Central memory CD4-positive, alpha-beta T cell (primary cell): ENCODE data around the gene C1orf174.

Experiments
- DNase-seq: peaks from one replicate; pipeline ENCODE4 v3.0.0; 2022
- total RNA-seq, 3 experiments: gene quantifications; one replicate each; lab custom pipeline; 2026; lab: John Stamatoyannopoulos, UW

C1orf174 gene
- total RNA-seq: 28.2 to 62.5 (median 41.6) reads per million in 3 experiments

GRCh38 chr1:3900150-3900968 is at the start of gene C1orf174:
C1orf174 (minus strand) TSS chr1:3900272; CDS start chr1:3900186, 86 bp downstream.
- DNase-seq: peak; percentile 97

DNA sequence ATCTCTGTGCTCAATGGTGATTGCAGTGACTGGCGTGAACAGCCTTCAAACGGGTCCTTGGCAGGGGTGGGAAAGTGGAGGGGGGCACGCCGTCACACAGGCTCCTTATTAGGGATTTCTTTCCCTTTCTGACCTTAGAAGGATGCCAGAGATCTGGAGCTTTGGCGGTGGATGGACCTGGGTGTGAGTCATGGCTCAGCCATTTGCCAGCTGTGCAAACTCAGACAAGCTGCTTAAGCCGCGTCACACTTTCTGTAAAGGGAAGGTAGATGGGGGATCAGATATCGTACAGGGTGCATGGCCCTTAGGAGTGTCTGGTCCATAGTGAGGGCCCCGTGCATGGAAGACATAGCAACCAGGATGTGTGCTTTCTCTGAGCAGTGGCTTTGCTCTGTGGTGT is 48.3 kb upstream of the C1orf174 start:
- no peak for DNase-seq

DNA sequence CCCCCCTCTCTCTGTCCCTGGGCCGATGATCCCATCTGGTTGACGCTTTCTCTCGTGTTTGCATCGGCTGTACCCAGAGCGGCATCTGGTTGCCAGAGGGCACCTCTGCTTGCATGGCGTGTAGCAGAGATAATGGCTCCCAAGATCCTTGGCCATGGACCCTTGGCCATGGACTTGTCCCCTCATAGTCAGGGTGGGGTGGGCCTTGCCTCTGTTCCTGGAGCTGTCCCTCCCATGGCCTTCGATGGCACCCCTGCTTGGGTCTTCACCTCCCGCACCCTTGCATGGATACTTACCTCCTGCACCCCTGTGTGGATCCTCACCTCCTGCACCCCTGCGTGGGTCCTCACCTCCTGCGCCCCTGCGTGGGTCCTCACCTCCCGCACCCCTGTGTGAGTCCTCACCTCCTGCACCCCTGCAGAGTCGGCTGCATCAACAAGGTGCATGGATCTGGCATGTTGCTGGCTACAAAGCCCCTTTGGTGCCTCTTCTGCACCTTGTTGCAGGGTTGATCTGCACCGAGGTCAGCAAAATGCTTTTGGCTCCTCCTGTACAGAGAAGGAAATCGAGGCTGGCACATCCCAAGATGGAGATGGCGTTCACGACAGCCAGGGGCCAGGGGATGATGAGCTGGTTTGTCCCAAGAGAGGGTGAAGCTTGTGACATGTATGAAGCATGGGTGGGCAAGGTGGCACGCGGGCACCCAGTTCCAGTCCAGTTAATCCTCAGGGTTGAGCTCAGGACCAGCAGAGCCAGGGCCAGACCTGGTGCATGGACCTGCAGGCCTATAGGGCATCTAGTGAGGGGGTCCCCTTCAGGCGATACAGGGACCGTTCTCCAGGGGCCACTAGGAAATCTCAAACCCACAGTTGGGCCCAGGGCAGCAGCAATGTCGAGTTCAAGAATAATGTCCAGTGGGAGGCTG is 46.1 kb upstream of the C1orf174 start:
- no peak for DNase-seq

GRCh38 chr1:3945222-3945621 is 45.1 kb upstream of the C1orf174 start:
- no peak for DNase-seq

DNA sequence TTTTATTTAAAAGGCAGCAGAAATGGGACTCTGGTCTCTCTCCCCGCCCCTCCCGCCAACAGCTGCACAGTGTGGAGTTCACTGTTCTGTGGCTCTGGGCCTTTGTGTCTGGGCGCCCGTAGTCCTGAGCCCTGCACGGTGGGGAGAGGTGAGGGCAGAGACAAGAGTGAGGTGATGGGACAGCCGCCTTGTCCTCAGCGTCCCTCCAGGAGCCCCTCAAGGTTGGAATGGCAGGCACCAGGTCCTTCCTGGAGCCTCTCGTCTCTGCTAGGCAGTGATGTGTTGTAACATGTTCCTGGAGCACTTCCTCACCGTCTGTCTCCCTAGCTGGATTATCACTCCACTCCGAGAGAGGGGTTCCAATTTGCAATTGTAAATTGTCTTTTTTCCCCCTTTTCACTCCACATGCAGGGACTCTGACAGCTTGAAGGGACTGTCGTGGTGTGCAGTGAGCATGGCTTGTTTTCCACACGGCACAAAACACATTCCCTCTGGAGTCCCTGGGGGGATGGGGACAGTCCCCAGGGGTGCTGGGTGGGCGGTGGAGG is 44.6 kb upstream of the C1orf174 start:
- DNase-seq: no peak

DNA sequence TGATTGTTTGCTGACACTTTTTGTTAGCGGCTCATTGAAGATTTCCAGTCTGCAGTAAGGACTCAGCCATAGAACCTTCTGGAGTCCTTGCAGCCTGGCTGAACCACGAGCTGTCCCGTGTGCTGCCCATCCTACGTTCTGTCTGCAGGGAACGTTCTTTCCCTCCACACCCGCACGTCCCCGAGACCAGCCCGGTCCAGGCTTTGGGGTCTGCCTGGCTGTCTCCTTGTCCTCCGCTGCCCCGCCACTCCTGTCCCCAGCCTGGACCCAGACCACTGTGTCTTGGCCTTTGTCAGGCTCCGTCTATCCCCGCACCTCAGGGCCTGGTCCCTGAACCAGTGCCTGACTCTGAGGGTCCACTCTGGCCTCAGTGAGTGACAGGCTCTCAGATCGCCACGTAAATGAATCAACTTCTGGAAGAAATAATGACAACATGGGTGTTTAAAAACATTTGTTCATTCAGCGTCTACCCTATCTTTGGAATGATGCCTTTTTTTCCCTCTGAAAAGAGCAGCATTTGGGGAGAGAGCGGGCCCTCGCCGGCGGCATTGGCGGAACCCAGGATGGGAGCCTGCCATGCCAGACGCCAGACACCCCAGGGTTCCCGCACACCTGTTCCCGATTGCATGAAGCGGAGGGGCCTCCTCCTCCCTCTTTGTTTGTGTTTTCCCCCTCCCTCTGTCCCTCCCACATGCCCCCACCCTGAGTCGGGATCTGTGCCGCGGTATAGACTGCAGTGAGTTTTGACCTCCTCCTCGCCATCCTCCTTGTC is 43.9 kb upstream of the C1orf174 start:
- no peak for DNase-seq

DNA sequence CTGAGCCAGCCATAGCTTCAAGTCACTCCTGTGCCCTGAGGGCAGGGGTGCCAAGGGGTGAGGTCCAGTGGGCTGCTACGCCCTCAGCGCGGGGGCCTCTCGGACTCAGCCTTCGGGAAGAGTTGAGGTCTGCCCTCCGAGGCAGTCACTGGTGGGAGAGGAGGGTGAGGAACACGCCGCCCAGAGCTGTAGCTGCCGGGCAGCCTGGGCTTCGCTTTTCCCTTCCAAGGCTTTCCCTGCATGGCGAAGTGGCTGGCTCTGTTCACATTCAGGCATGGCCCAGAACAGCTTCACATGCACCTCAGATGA is 43.0 kb upstream of the C1orf174 start:
- no peak for DNase-seq

GRCh38 chr1:3942416-3943122 is 42.5 kb upstream of the C1orf174 start:
- no peak for DNase-seq

GRCh38 chr1:3940754-3941345 is 40.8 kb upstream of the C1orf174 start:
- DNase-seq: no peak

DNA sequence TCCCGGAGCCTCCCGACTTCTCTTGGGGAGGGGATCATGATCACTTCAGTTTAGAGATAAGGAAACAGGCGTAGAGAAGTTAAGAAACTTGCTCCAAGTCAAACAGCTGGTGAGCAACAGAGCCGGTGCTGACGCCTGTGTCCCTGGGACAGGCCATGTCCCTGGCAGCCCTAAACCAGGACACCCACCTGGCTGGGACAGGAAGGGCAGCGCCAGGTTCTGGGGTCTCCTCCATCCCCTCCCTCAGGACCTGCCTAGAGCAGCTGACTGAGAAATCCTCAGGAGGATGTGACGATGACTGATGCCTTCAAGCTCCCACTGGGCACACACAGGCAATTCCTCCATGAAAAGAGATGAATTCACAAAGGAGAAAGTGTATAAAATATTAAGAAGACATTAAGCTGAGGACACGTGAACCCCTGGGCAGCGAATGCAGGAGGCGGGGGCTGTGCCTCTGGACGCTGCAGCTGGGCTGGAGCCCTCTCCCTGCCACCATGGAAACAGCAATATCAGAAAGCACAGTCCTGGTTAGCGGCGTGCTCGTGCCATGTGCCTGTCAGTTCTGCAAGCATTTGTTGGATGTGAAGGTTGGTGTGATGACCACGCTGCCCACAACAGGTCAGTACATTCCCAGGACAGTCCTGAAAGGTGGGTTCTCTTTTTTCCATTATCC is 40.1 kb upstream of the C1orf174 start:
- DNase-seq: no peak

DNA sequence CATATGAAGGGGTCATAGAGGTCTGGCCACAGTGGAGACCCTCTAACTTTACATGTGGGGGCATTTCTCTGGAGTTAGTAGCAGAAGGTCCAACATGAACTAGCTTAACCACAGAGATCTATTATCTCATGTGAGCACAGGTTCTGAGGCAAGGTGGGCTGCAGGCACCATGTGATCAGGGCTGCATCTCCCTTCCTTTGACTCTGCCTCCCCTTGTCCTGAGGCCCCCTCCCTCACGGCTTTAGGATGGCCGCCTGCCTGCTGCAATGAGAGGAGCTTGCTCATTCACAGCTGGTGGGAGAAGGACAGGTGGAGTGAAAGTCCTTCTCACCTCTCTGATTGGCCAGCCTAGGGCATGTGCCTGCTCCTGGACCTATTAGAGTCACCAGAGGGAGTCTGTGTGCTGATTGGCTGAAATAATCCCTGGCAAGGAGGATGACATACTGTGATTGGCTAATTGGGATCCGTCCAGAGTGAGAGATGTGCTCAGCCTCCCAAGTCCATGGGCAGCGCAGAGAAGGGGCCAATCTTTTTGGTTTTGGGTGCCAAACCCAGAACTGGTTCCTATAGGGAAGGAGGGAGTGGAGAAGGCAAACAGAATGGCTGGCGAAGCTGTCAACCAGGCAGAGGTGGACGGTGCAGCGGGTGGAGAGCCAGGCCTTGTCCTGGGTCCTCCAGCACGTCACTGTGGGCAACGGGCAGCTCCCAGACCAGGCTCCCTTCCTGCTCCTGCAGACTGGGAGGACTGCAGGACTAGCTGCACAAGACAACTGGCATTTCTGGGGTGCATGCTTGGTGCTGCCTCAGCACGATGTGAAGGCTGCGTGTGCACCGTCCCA is 39.4 kb upstream of the C1orf174 start:
- no peak for DNase-seq

- DNase-seq: no peak
These were observed 32.3 kb upstream of the C1orf174 start for GRCh38 chr1:3932156-3932919.

- DNase-seq: no peak
These were observed 31.2 kb upstream of the C1orf174 start for GRCh38 chr1:3931007-3931912.

- DNase-seq: no peak
These were observed 30.4 kb upstream of the C1orf174 start for GRCh38 chr1:3930301-3931006.

DNA sequence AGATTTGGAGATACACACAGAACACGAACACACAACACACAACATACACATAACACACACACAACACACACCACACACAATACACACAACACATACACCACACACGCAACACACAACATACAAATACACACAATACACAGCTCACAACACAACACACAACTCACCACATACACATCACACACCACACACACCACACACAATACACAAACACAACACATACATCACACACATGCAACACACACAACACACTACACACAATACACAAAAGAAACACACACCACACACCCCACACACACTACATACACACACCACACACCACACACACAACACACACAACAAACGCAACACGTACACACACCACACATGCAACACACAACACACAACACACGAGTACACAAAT is 29.1 kb upstream of the C1orf174 start:
- no peak for DNase-seq

GRCh38 chr1:3928586-3928985 is 28.5 kb upstream of the C1orf174 start:
- no peak for DNase-seq

GRCh38 chr1:3926956-3927355 is 26.9 kb upstream of the C1orf174 start:
- no peak for DNase-seq

DNA sequence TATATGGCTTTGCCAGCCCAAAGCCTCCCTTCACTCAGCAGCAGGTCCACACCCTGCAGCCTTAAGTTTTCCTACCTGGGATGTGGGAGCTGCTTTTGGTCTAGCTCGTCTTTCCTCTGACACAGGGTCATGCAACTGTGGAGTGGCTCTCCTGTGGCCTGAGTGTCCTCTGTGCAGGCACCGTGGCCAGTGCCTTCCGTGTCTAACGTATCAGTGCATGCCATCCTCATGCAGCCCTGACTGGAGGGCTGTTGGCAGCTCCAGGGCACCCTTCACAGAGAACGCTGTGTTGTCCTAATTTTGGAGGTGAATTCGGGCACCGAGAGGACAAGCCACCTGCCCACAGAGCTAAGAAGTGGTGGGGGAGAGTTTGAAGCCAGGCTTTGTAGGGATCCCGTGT is 25.7 kb upstream of the C1orf174 start:
- DNase-seq: no peak
